Middle frontal gyrus (tissue), 1 donor: ENCODE measurements around the gene HELT.
"Not testable (repeated sequence)": the region's sequence is repeated elsewhere in the genome, so short reads cannot be mapped to it uniquely, and the experiment has no call there.

Source experiments
- DNase-seq: peaks from one replicate; pipeline ENCODE4 v3.0.0-alpha.2; 2015; ENCODE audit warnings: low spot score; ENCODE audit errors: extremely low spot score

Gene HELT, protein sequence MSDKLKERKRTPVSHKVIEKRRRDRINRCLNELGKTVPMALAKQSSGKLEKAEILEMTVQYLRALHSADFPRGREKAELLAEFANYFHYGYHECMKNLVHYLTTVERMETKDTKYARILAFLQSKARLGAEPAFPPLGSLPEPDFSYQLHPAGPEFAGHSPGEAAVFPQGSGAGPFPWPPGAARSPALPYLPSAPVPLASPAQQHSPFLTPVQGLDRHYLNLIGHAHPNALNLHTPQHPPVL

DNA sequence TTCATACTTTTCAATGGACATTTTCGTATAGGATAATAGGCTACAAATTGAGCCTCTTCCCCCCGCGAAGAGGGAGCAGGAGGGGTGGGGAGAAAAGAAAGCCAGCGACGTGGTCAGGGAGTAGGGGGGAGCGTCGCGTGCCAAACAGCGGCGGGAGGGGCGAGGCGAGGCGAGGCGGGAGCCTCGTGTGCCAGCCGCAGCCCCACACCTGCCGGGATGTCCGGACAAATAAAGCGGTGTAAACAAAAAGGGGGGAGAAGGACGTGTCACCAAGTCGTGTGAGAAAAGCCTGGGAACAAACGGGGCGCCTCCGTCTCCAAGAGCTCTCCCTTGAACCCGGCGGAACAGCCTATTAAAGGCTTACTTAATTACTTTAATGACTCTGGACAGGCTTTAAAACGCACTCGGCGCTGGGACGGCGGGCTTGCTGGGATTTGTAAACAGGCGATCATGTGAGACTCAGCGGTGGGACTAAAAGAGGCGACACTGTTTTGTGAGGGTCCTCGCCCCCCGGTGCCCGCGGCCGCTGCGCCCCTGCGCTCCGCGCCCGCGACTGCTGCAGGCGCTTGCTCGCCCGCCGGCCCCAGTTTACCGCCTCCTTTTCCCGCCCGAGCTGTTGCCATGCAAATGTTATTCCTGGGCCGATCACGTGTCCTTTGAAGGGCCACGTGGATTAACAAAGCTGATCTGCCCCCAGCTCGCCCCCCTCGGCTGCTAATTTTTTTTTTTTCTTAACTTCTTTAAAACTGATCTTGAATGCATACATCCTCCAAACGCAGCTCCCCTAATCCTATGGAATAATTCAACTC is at the start of gene HELT:
HELT (plus strand) TSS at position 527 of the 809 bp plus-strand sequence. CDS start 439 bp downstream, outside the sequence.
- no peak for DNase-seq

DNA sequence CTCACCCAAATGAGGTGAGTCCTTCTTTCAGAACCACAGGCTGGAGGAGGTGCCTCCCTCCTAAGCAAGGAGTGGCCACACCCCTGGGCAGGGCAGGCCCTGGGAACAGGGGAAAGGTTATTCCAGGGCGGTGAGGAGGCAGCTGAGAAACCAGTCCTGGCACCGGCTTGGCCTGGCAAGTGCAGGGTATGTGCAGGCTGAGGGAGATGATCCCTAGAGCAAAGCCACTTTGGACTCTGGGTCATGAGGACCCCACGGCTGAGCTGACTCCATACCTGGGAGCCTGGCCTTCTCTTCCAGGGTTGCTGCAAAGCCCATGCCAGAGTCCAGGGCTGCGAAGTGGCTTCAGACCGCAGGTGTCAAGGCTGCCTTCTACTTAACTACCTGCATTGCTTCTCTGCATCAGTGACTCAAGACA is 49.5 kb upstream of the HELT start:
- DNase-seq: no peak

DNA sequence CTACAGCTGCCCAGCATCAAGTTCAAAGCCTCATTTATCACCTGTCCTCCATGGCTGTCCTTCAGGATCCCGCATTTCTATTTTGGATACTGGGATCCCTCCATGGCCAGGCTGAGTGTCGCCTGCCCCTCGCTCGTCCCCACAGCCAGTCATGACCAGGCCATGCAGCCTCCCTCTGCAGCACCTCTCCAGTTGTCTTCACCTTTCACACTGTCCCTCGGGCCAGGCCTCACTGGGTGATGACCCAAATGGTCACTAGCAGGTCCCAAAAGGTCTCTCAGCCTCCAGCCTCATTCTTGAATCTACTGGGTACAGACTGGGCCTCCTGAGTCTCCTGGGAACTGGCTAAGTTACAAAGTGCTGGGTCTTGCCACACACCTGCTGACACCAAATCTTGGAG is 48.7 kb upstream of the HELT start:
- no peak for DNase-seq

DNA sequence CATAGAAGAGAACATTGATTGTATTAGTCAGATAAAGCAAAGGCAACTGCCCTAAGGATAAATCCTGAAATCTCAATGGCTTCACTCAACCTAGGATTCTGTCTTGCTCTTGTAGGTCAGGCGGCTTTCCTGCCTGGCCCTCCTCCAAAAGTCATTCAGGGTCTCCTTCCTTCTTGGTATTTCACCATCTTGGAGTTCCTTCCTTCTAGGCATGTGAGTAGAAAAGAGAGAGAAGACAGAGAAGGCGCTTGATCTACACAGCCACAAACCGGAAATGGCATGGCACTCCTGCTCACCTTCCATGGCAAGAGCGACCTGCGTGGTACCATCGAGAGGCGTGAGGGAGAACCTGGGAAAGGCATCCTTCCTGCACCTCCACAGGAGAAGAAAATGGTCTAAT is 45.3 kb upstream of the HELT start:
- no peak for DNase-seq

DNA sequence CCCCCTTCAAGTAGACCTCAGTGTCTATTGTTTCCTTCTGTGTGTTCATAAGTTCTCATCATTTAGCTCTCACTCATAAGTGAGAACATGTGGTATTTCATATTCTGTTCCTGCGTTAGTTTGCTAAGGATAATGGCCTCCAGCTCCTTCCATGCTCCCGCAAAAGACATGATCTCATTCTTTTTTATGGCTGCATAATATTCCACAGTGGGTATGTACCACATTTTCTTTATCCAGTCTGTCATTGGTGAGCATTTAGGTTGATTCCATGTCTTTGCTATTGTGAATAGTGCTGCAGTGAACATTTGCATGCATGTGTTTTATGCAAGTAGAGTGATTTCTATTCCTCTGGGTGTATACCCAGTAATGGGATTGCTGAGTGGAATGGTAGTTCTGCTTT is 41.9 kb upstream of the HELT start:
- not testable (repeated sequence) for DNase-seq

DNA sequence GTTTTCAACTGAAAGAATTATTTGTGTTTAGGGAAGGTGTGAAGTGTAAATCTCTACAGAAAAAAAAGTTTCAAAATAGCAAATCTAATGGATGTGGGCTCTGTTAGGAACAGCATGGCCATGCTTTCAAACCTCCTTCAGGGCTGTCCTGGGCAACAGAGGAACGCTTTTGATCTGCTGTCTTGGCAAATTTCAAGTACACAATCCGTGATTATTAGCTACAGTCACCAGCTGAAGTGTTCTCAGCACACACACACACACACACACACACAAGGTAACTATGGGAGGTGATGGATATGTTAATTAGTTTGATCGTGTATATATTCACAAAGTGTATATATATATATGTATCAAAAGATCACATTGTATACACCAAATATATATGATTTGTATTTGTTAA is 40.5 kb upstream of the HELT start:
- no peak for DNase-seq

DNA sequence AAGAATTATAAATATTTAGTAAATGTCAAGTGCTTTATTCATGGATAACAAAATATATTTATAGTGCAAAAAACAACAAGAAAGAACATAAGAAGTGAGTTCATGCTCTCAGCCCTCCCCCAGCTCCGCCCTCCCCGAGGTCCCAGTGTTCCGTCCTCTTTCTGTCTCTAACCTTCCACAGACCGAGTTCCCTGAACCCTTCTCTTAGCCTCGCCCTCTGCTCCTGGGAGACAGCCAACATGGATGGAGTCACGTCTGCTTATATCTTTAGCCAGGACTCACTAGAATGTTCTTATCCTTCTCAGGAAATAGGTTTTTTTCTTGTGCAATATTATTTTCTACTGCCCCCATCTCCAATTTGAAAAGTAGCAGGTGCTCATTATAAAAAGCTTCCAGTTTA is 40.1 kb upstream of the HELT start:
- DNase-seq: no peak

DNA sequence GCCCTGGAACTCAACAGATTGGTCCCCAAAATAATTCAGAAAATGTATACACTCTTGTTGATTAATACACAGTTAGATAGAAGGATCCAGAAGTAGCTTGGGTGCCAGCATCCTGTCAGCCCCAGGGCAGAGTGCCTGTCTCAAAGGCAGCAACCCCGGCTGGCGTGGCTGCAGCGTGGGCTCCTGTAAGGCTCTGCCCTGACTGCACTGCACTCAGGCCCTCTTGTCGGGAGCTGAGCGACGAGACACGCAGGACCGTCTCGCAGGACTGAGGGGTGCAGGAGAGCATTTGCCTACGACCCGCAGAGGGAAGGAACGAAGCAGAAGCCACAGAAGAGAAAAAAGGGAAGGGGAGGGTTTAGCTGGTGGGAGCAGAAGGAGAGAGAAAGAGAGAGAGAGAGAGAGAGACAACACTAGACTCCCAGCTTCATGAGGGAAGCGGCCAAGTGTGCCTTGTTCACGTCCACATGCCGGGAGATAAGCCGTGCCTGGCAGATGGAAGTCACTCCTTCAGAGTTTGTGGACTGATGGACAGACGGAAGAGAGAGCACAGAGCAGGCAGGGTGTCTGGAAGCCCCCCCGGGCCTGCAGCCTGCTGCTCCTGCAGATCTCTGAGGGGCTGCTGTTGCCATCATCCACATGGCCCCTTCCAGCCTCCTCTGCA is 38.7 kb upstream of the HELT start:
- no peak for DNase-seq

DNA sequence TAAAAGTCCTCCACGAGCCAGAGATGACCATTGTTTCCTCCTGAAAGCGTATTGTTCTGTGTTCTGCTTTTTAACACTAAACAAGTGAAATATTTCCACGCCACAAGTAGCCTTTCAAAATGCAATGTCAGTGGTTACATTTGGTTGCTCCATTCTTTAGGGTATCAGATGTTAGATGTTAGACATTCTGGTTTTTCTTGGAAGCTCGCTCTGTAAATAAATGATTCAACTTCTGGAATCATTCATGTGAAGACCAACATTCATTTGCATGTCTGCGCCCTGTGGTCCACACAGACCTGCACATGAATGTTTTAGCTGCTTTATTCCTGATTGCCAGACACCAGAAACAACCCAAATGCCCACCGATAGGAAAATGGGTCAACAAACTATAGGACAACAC is 38.0 kb upstream of the HELT start:
- DNase-seq: no peak

DNA sequence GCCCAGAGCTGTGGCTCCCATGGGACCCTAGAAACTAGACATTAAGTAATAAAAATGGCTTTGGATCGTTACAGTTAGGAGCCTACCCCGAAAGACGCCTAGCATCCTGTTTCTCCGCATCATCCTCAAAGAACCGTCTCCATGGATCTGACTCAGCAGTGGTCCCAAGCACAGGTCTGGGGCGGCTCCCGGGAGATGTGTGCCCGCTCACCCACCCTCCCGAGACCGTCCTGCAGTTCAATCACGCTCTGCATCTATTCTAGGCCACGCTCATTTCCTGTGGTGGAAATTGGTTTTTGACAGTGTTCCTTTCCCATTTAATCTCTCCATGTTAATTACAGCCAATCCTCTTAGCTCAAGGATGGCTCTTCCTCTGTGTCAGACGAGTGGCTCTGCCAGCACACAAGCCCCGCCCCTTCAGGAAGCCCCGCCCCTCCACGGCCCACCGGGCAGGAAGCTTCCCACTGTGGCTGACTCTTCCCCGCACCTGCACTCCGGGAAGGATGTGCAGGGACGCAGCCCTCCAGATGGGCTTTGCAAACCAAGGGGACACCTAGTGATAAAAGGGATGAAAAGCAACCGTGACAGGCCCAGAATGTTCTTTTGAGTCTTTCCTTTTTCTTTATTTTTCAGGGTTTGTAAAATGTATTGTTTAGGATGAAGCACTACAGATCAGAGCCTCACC is 34.5 kb upstream of the HELT start:
- DNase-seq: no peak

DNA sequence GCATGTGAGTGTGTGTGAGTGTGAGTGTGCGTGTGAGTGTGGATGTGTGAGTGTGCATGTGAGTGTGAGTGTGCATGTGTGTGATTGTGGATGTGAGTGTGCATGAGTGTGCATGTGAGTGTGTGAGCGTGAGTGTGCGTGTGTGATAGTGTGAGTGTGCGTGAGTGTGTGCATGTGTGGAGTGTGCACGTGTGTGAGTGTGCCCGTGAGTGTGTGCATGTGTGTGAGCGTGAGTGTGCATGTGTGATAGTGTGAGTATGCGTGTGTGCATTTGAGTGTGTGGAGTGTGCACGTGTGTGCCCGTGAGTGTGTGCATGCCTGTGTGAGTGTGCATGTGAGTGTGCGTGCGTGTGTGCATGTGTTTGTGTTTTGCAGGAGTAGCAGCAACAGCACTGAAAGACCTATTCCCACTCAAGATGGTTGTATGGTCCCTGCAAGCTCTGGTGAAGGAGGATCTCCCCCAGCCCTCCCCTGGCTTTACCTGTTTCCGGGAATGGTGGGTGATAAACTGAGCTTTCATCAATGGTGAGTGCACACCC is 30.7 kb upstream of the HELT start:
- DNase-seq: no peak

DNA sequence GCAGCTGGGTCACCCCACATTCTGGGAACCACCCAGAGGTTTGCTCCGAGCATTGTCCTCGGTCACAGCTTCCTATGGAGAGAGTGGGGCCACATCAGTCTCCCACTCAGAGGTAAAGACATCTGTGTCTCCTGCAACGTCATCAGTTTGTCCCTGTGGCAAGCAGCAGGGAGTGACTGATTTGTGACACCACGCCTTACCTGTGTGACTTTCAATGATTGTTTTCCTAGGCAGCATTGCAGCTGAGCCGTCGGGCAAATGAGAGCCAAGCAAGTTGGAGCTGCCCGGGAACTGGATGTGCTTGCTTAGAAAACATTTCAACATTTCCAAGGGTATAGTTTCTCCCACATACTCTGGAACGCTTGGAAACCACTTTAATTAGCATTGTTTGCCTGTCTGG is 29.7 kb upstream of the HELT start:
- DNase-seq: no peak

DNA sequence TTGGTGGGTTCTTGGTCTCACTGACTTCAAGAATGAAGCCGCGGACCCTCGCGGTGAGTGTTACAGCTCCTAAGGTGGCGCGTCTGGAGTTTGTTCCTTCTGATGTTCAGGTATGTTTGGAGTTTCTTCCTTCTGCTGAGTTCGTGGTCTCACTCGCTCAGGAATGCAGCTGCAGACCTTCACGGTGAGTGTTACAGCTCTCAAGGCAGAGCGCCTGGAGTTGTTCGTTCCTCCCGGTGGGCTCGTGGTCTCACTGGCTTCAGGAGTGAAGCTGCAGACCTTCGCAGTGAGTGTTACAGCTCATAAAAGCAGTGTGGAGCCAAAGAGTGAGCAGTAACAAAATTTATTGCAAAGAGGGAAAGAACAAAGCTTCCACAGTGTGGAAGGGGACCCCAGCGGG is 29.0 kb upstream of the HELT start:
- not testable (repeated sequence) for DNase-seq

DNA sequence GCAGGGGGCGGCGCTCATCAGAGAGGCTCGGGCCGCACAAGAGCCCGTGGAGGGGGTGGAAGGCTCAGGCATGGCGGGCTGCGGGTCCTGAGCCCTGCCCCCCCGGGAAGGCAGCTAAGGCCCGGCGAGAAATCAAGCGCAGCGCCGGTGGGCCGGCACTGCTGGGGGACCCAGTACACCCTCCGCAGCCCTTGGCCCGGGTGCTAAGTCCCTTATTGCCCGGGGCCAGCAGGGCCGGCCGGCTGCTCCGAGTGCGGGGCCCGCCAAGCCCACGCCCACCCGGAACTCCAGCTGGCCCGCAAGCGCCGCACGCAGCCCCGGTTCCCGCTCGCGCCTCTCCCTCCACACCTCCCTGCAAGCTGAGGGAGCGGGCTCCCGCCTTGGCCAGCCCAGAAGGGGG is 28.2 kb upstream of the HELT start:
- not testable (repeated sequence) for DNase-seq

DNA sequence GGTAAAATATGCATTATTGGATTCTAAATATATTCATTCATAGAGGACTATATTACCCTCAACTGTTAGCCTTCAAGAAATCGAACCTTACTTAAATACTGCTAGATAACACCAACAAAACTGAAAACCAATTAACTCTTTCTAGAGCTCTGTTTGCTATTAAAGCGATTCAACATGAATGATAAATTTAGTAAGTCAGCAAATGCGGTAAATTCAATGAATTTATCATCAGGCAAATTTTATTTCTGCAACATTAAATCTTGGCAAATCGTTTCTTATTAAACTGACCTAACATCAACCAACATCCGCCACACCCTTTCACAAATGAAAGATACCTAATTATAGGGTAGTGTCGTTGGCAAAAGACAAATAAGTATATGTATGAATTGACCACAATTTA is 26.4 kb upstream of the HELT start:
- no peak for DNase-seq

DNA sequence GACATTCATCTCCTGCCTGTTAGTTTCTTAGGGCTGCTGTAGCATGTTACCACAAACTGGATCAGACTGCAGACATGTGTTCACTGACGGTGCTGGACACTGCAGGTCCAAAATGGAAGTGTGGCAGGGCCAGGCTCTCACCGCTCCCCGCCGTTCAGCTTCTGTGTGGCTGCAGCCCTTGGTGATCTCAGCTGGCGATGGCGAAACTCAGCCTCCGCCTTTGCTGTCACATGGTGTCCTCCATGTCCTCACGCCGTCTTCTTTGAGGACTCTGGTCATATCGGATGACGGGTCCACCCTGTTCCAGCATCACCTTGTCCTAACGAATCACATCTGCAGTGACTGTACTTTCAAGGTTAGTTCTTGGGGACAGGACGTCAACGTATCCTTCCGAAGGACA is 25.9 kb upstream of the HELT start:
- no peak for DNase-seq

DNA sequence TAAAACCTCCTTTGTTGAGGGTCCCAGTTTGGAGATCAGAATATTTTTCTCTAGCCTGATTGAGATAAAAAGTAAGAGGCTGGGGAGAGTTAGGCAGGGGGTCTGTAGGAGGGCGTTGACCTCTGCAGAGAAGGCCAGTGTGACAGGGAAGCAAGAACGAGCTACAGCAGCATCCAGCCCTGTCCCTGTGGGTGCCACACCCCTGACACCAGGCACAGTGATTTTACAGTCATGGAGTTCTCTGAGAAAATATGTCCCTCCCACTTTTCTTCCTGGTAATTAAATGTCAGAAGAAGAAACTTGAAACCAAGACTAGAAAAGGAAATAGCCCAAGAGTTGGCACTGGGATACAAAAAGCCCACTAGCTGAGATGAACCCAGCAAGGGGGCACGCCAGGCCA is 25.0 kb upstream of the HELT start:
- DNase-seq: no peak

DNA sequence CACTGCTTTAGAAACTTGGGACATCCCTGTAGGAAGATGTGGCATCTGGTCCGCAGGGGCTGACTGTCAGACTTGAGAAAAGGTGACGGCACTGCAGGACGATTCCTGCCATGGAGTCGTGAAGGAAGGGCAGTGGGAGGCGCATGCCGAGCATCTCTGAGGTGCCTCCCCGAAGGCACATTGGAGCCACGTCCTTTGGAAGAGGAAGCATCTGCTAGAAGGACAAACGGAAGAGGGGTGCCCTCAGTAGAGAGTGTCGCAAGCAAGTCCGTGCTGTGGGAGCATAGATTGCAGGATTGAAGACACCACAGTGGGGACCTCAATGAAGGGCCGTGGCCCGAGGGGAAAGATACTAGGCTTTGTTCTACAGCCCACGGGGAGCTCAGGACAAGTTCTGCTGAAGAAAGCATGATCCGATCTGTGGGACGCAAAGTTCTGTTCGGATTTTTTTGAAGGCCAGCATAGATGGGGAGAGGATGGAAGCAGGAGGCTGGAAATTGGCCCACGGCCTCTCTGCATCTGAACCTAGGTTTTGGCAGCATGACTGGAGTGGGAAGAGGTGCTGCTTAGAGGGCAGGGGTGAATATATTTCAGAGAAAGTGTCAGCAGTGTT is 24.2 kb upstream of the HELT start:
- DNase-seq: no peak

DNA sequence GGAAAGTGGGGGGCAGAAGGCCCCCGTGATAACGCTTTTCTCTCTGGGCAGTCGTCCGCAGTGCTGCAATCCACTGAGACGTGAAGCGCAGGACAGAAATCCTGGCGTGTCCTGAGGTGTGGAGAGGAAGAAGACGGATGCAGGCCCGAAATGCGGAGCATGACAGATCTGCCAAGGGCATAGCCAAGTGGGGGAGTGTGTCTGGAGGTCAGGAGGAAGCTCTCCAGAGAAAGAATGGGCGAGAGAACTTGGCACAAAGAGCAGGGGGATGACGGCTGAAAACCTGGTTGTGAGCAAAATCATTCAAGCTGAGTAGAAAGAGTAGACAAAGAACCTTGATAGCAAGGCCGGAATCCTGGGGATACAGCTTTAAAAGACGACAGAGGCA is 23.7 kb upstream of the HELT start:
- DNase-seq: no peak

DNA sequence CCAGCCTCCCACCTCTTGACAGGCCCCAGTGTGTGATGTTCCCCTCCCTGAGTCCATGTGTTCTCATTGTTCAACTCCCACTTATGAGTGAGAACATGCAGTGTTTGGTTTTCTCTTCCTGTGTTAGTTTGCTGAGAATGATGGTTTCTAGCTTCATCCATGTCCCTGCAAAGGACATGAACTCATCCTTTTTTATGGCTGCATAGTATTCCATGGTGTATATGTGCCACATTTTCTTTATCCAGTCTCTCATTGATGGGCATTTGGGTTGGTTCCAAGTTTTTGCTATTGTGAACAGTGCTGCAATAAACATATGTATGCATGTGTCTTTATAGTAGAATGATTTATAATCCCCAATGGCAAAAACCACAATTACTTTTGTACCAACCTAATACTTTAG is 20.6 kb upstream of the HELT start:
- DNase-seq: not testable (repeated sequence)

DNA sequence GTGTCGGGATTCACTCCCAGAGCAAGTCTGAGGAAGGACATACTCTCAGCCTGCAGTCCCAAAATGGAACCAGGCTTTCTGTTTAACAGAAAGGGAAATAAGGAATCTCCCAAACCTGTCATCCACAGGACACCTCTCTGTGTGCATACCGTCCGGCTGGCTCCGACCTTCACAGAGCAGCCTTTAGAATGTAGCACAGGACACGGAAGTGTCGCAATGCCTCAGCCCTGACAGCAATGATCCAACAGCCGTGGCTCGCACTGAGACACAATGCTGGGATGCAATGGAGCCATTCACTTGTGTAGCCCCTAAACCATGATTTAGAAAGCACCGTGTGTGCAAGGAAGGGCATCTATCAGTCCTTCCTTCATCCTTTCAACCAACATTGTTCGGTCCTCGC is 15.5 kb upstream of the HELT start:
- no peak for DNase-seq
